Mononuclear cell (primary cell): Measurements from ENCODE around the gene ZNF552. TPM values are rescaled to one million over a fixed set of nuclear protein-coding genes. Genes with fewer than 3 reads are reported as not detected.
"Not testable (repeated sequence)": the region's sequence is repeated elsewhere in the genome, so short reads cannot be mapped to it uniquely, and the experiment has no call there.

ENCODE experiments used
- H3K27me3 ChIP-seq: 2 replicates; pipeline ENCODE4 v1.6.0; 2011; ENCODE audit warnings: low read length, control low read depth; ENCODE audit not compliant: insufficient read depth
- H3K4me1 ChIP-seq: 2 replicates; pipeline ENCODE4 v1.5.1; 2011; ENCODE audit warnings: mild to moderate bottlenecking, low read length, control low read depth; ENCODE audit not compliant: insufficient read depth
- H3K4me3 ChIP-seq: 2 replicates; pipeline ENCODE4 v1.5.1; 2011; ENCODE audit warnings: mild to moderate bottlenecking, low read length, moderate library complexity
- H3K9me3 ChIP-seq: 2 replicates; pipeline ENCODE4 v1.5.1; 2011; ENCODE audit warnings: low read depth, mild to moderate bottlenecking, control low read depth, low read length
- total RNA-seq: library from RNA; depleted of rRNA; stranded (reverse); fragments of >200 nt; gene quantifications from one replicate; pipeline ENCODE4 v1.2.3, GENCODE V29; 2012

Gene ZNF552
- total RNA-seq, 1 donor = 13.3 TPM

DNA sequence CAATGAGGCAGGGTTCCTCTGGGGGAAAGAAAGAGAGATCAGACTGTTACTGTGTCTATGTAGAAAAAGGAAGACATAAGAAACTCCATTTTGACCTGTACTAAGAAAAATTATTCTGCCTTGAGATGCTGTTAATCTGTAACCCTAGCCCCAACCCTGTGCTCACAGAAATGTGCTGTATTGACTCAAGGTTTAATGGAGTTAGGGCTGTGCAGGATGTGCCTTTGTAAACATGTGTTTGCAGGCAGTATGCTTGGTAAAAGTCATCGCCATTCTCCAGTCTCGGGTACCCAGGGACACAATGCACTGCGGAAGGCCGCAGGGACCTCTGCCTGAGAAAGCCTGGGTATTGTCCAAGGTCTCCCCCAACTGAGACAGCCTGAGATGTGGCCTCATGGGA, 8.9 kb upstream of the ZNF552 start:
- peaks cover 14% of the 10 kb centered on the region for H3K4me1 ChIP-seq
- H3K9me3 ChIP-seq, H3K4me3 ChIP-seq, H3K27me3 ChIP-seq: not testable (repeated sequence)

GRCh38 chr19:57823155-57823554, 8.4 kb upstream of the ZNF552 start:
- peaks cover 16% of the 10 kb centered on the region for H3K4me1 ChIP-seq
- H3K9me3 ChIP-seq, H3K27me3 ChIP-seq: not testable (repeated sequence)

GRCh38 chr19:57821501-57821900, 6.8 kb upstream of the ZNF552 start:
- H3K4me1 ChIP-seq = peaks cover 16% of the 10 kb centered on the region
- H3K9me3 ChIP-seq, H3K4me3 ChIP-seq, H3K27me3 ChIP-seq: not testable (repeated sequence)

More at GRCh38 chr19:57823155-57823554, 8.4 kb upstream of the ZNF552 start:
- not testable (repeated sequence) for H3K4me3 ChIP-seq

GRCh38 chr19:57821095-57821494, 6.4 kb upstream of the ZNF552 start:
- H3K9me3 ChIP-seq = not testable (repeated sequence)

GRCh38 chr19:57820599-57820998, 5.9 kb upstream of the ZNF552 start:
- peaks cover 17% of the 10 kb centered on the region for H3K4me1 ChIP-seq
- no peak overlapping the region for H3K4me3 ChIP-seq
- no peaks in the 10 kb centered on the region for H3K9me3 ChIP-seq
- H3K27me3 ChIP-seq = no peaks in the 10 kb centered on the region

More at GRCh38 chr19:57821095-57821494, 6.4 kb upstream of the ZNF552 start:
- not testable (repeated sequence) for H3K27me3 ChIP-seq, H3K4me3 ChIP-seq
- peaks cover 16% of the 10 kb centered on the region for H3K4me1 ChIP-seq

DNA sequence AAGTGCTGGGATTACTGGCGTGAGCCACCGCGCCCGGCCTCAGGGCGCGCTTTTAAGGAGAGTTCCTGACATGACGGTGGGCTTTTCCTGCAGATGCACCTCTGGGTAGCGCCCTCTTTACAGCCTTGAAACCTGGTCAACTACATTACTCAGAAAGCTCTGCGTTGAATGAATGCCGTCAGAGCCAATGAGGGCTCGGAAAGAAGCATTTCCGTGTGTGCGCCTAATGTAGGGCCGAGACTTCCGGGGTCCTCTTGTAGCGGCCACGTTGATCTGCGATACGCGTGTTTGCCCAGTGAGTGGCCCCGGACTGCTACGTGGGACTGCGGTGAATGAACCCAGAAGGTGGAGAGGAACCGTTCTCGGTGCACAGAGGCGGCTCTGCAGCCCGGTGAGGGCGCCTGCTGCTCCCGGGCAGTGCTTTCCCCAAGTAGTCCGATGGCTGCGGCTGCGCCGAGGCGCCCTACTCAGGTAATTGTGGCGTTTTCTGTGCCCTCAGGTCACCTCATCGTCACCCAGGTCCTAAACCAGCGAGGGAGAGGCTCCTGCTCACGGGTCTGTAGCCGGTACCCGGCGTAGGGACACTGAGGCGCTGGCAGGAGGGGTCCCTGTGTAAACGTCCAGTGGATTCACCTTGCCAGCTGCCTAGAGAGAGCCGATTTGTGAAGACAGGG, 4.9 kb upstream of the ZNF552 start:
- H3K27me3 ChIP-seq = no peaks in the 10 kb centered on the region
- H3K4me1 ChIP-seq = peaks cover 24% of the 10 kb centered on the region
- H3K9me3 ChIP-seq = no peaks in the 10 kb centered on the region
- peak overlapping the region; percentile 71 for H3K4me3 ChIP-seq

- Histone ChIP-seq H3K4me3 (no peak overlapping the region), H3K27me3 (no peaks in the 10 kb centered on the region), H3K4me1 (peaks cover 34% of the 10 kb centered on the region), H3K9me3 (no peaks in the 10 kb centered on the region)
These were observed 3.7 kb upstream of the ZNF552 start for GRCh38 chr19:57818378-57818777.

DNA sequence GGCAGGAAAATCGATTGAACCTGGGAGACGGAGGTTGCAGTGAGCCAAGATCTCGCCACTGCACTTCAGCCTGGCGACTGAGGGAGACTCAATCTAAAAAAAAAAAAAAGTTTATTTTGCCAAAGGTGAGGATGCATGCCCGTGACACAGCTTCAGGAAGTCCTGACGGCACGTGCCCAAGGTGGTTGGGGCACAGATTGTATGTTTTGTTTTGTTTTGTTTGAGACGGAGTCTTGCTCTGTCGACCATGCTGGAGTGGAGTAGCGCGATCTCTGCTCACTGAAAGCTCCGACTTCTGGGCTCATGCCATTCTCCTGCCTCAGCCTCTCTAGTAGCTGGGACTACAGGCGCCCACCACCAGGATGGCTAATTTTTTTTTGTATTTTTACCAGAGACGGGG, 3.3 kb upstream of the ZNF552 start:
- Histone ChIP-seq H3K4me1 (peaks cover 38% of the 10 kb centered on the region), H3K27me3 (no peaks in the 10 kb centered on the region), H3K4me3 (no peak overlapping the region), H3K9me3 (no peaks in the 10 kb centered on the region)

GRCh38 chr19:57816652-57817051, 1.9 kb upstream of the ZNF552 start:
- no peaks in the 10 kb centered on the region for H3K9me3 ChIP-seq
- H3K27me3 ChIP-seq = no peaks in the 10 kb centered on the region
- peaks cover 50% of the 10 kb centered on the region for H3K4me1 ChIP-seq
- no peak overlapping the region for H3K4me3 ChIP-seq

GRCh38 chr19:57815247-57816075, 748 bp upstream of the ZNF552 start:
- Histone ChIP-seq H3K27me3 (no peaks in the 10 kb centered on the region), H3K4me1 (peaks cover 44% of the 10 kb centered on the region), H3K4me3 (peak overlapping the region; percentile 59), H3K9me3 (no peaks in the 10 kb centered on the region)

GRCh38 chr19:57813919-57814504, 701 bp downstream of the ZNF552 start:
- Histone ChIP-seq H3K4me3 (peak overlapping the region; percentile 59), H3K4me1 (peaks cover 39% of the 10 kb centered on the region)

DNA sequence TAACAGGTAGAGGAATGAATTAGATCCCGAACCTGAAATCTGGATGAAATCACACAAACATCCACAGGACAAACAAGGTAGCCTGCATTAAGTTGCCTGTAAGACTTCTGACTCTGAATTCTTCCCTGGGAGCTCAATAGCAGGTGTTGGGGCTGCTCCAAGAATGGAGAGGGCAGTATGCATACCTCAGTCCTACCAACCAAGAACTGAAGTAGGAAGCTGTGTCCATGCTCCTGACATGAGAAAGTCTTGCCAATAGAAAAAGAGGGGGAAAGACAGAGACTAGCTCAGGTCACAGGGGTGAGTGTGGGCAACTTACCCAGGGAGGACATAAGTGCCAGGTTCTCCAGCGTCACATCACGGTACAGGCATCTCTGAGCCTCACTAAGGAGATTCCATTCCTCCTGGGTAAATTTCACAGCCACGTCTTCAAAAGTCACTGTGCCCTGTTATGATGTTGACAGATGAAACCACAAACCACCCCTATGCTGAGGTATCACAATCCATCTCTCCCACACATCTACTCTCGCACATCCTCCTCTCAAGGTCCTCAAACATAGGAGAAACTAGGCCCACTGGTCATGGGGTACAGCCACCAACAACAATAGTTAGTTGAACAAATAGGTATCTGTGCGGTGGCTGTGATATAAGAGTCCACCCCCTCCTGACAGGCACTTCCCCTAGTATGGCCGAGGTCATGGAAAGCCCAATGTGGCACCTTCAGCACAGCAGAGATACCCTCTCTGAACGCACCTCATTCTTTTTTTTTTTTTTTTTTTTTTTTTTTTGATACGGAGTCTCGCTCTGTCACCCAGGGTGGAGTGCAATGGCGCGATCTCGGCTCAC, 1.5 kb downstream of the ZNF552 start:
- H3K27me3 ChIP-seq, H3K9me3 ChIP-seq, H3K4me3 ChIP-seq: not testable (repeated sequence)
- H3K4me1 ChIP-seq = peaks cover 33% of the 10 kb centered on the region

More at GRCh38 chr19:57813919-57814504, 701 bp downstream of the ZNF552 start:
- Histone ChIP-seq H3K9me3 (no peaks in the 10 kb centered on the region), H3K27me3 (no peaks in the 10 kb centered on the region)

GRCh38 chr19:57812226-57812625, 2.5 kb downstream of the ZNF552 start:
- Histone ChIP-seq H3K4me3 (no peak overlapping the region), H3K27me3 (no peaks in the 10 kb centered on the region), H3K9me3 (no peaks in the 10 kb centered on the region), H3K4me1 (peaks cover 33% of the 10 kb centered on the region)

GRCh38 chr19:57810410-57811295, 4.1 kb downstream of the ZNF552 start:
- H3K27me3 ChIP-seq, H3K4me3 ChIP-seq, H3K9me3 ChIP-seq: not testable (repeated sequence)
- peaks cover 33% of the 10 kb centered on the region for H3K4me1 ChIP-seq
